ENCODE measurements around the gene TH.

Gene TH

DNA sequence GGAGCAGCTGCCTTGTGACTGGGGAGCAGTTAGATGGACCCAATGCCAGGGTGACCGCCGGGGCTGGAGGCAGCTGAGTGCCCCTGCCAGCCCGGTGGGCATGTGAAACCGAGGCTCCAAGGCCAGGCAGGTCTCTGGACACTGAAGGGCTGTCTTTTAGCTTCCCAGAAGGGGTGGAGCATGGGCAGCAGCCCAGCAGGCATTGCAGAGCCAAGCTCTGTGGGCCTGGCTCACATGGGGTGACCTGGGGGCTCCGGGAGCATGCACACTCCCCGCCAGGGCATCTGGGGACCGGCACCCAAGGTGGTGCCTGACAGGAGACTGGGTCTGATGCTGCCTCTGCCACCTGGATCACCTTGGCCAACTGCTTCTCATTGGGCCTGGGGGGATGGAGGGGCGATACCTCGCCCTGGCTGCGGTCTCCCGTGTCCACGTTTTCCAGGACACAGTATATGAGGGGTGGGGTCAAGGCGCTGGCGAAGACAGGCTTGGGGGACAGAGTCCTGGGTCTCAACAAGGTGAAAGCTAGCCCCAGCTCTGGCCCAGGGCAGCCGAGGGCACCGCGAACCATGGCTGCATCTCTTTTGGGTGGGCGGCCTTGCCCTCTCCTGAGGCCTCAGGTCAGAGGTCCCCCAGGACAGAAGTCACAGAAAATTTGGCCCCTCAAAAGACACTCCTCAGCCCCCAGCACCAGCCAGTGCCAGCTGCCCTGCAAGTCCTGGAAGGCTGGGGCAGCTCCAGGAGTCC lies 14.1 kb downstream of the TH start:
- no peak for FAIRE-seq

DNA sequence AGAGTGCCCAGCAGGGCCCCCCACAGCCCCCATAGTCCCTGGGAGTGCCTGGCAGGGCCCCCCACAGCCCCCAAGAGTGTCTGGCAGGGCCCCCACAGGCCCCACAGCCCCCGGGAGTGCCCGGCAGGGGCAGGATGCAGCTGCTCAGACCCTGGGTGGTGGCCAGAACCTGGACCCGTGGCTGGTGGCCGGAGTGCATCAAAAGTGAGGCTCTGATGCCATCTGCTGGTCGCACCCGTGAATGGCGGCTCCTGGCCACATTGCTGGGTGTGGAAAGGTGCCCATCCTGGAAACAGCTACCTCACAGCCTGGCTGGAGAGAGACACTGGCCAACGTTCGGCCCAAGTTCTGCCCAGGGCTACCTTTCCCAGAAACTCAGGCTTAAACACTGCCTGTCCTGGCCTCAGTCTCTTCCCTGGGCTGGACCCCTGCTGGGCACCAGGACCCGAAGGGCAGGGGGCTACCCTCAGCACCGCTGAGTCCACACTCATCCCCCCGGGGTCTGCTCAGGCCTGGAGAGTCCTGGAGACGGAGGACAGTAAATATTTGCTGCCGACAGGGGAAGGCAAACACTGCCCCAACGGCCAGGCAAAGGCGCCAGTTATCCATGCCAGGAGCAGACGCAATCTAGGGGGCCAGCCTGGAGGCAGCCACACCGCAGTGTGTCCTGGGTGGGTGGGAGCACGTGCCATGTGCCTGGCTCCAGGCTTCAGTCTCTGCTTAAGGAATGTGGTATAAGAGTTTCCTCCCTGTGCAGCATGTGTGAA lies 15.0 kb downstream of the TH start:
- peak; percentile 51 for FAIRE-seq

- no peak for FAIRE-seq
Measured at GRCh38 chr11:2155511-2155910, 16.1 kb downstream of the TH start.

GRCh38 chr11:2154889-2155288 lies 16.7 kb downstream of the TH start:
- FAIRE-seq = no peak

DNA sequence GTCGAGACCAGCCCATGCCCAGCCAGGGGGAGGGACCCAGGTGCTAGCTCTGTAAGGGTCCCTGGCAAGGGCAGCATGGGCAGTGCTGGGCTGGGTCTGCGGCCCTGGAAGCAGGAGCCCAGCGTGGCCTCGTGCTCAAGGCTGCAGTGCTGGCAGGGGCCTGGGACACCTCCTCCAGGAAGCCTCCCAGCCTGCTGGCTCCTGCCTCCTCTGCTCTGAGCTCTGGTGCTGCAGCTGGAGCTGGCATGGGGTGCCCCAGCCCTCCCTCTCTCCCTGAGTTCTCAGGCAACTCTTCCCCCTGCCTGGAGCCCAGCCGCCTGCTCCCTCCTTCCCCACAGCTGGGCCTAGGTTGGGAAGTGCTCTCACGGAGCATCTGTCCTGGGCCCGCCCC lies 17.4 kb downstream of the TH start:
- no peak for FAIRE-seq

GRCh38 chr11:2153581-2154194 lies 17.9 kb downstream of the TH start:
- no peak for FAIRE-seq

GRCh38 chr11:2151500-2152257 lies 19.9 kb downstream of the TH start:
- FAIRE-seq = peak; percentile 87

DNA sequence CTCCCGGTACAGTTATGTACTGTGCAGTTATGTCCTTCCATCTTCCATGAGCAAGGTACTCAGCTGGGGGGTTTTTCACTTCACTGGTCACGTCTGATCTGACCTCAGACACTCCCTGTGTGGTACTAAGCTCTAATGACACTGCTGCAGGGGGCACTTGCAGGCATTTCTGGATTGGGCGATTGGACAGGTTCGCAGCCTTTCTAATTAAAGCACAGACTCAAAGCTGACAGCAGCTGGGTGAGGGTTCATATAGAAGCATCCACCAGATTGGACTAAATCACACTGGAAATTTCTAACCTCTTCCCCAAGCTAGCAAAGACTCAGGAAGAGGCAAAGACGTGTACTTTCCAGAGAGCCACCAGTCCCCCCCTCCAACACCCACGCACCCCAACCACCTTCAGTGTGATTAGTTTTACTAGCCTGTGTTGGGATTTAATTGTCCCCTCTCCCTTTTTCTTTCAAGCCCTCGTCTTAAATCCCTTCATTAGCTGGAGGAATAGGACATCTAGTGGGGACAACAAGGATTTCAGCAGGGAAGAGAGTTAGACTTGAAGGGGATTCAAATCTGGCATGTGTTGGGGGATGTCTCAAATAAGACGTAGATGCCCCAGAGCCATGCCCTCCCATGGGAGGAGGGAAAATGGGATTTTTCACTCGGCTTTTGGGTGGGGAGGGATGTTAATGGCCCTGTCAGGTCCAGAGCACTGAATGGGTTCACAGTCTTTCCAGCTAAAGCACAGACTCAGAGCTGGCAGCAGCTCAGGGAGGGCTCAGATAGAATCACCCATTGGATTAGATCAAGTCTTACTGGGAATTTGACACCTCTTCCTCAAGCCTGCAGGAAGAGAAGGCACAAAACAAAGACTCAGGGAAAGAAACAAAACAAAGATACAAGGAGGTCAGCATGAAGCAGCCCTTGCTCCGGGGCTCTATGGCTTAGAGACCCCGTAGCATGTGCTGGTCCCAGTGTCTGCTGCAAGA lies 21.5 kb downstream of the TH start:
- FAIRE-seq = no peak

GRCh38 chr11:2149460-2149859 lies 22.2 kb downstream of the TH start:
- FAIRE-seq = no peak

- no peak for FAIRE-seq
Measured at GRCh38 chr11:2148595-2148994, 23.0 kb downstream of the TH start.

- no peak for FAIRE-seq
Measured at GRCh38 chr11:2147391-2147790, 24.2 kb downstream of the TH start.

GRCh38 chr11:2146051-2146450 lies 25.6 kb downstream of the TH start:
- no peak for FAIRE-seq

- no peak for FAIRE-seq
Measured at GRCh38 chr11:2144544-2145248, 26.9 kb downstream of the TH start.

- FAIRE-seq = no peak
Measured at GRCh38 chr11:2143799-2144543, 27.6 kb downstream of the TH start.

DNA sequence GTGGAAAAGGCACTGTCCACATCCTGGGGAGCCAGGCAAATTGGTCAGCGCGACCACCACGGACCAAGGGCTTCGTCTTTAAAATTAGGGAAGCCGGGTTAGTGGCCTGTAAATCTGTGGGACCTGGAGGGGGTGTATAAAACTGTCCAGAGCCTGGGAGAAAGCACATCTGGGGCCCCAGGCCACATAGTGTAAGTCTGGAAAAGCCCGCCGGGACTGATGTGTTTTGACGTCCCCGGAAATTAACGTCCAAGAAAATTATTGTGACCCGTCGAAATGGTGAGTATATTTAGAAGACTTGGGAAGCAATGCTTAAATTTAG lies 28.2 kb downstream of the TH start:
- no peak for FAIRE-seq

- FAIRE-seq = no peak
Measured at GRCh38 chr11:2142762-2143202, 28.8 kb downstream of the TH start.

DNA sequence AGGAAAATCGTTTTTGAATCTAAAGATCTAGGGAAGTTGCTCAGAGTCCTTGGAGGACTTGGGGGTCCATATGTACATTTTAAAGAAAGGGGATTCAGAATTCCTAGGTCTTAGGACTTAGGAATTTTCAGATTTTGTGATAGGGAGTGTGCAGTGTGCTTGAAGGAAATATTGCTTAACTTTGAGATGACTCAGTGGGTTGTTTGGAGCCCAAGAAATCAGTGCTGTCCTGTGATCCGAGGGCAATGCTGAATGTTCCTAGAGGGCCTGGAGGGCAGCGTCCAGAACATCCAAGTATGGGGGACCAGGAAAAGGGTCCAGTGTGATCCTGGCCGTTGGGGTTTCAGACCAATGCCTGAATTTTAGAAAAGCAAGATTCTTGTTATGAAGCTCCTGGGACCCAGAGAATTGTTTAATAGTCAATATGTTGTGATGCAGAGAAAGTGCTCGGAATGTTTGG lies 29.3 kb downstream of the TH start:
- FAIRE-seq = no peak

GRCh38 chr11:2140411-2141400 lies 30.9 kb downstream of the TH start:
- no peak for FAIRE-seq

DNA sequence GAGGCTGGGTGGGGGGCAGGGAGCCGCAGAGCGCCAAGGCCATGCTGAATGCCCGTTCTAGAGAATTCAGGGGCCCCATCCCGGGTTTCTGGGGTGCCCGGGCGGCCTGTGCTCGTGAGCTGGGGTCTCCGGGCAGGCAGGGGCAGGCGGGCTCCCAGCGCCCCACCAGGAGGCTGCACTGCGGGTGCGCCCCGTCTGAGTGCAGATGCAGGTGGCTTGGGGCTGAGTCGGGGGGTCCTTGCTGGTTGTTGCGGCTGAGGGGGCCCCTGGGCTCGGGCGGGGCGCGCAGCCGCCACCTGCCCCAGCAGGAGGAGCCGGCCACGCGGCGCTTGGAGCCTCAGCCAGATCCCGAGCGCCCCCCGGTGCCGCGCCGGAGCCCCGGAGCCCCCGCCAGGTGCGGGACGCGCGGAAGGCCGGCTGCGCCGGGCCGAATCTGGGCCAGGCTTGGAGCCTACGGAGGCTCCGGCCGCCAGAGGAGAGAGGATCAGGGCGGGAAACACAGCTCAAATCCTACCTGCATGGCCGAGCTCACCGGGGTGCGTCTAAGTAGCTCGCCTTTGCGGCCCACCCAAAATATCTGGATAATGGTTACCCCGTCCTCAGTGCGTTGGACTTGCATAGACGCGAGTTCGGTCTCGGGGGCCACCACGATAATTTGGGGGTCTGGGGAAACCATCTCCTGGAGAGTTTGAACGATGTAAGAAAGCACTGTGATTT lies 31.8 kb downstream of the TH start:
- FAIRE-seq = no peak

Measured in G401.6 (cell line).